DND-41 (cell line): ENCODE data around the gene THRB.

ENCODE experiments used
- ATAC-seq: fragments of 200-7000 bp; cut with Tn5 transposase; 3 replicates; pipeline ENCODE4 v1.9.1; 2021; ENCODE audit warnings: low read depth; ENCODE audit not compliant: insufficient read depth
- DNase-seq: peaks from one replicate; pipeline ENCODE4 v3.0.0-alpha.2; 2020
- H2AFZ ChIP-seq: 2 replicates; pipeline ENCODE4 v1.6.0; 2012; ENCODE audit warnings: low read depth, low read length
- H3K27ac ChIP-seq: 2 replicates; pipeline ENCODE4 v1.5.1; 2012; ENCODE audit warnings: low read length, inconsistent platforms
- H3K27me3 ChIP-seq: fragments of 200-600 bp; sonication (generic); 2 replicates; pipeline ENCODE4 v1.6.0; 2012; ENCODE audit warnings: low read length, mild to moderate bottlenecking, inconsistent platforms; ENCODE audit not compliant: insufficient read depth, poor library complexity
- H3K36me3 ChIP-seq: 2 replicates; pipeline ENCODE4 v1.5.1; 2012; ENCODE audit warnings: low read length, inconsistent platforms; ENCODE audit not compliant: insufficient read depth
- H3K4me1 ChIP-seq: 2 replicates; pipeline ENCODE4 v1.5.1; 2012; ENCODE audit warnings: mild to moderate bottlenecking, low read length; ENCODE audit not compliant: insufficient read depth
- H3K4me2 ChIP-seq: 2 replicates; pipeline ENCODE4 v1.6.0; 2012; ENCODE audit warnings: mild to moderate bottlenecking, moderate library complexity, low read length, inconsistent platforms; ENCODE audit not compliant: insufficient read depth
- H3K4me3 ChIP-seq, 2 experiments: fragments of 200-600 bp in 1 of 2; shearing (Covaris generic) in 1 of 2; 2 replicates each; pipeline ENCODE4 v1.5.1; 2012 to 2016; ENCODE audit warnings: inconsistent platforms in 2 of 2, low read length in 2 of 2, mild to moderate bottlenecking in 2 of 2, low read depth in 1 of 2, moderate library complexity in 1 of 2
- H3K79me2 ChIP-seq: 2 replicates; pipeline ENCODE4 v1.6.0; 2012; ENCODE audit warnings: low read length, inconsistent platforms; ENCODE audit not compliant: insufficient read depth
- H3K9ac ChIP-seq: 2 replicates; pipeline ENCODE4 v1.6.0; 2012; ENCODE audit warnings: low read depth, mild to moderate bottlenecking, inconsistent platforms, low read length, moderate library complexity
- H3K9me3 ChIP-seq: 2 replicates; pipeline ENCODE4 v1.5.1; 2012; ENCODE audit warnings: low read length, moderate library complexity, mild to moderate bottlenecking, inconsistent platforms; ENCODE audit not compliant: insufficient read depth, severe bottlenecking
- H4K20me1 ChIP-seq: 2 replicates; pipeline ENCODE4 v1.6.0; 2012; ENCODE audit warnings: low read length; ENCODE audit not compliant: insufficient read depth
- CTCF ChIP-seq: IDR thresholded peaks from 2 replicates; pipeline ENCODE4 v1.5.1; 2012; ENCODE audit warnings: borderline replicate concordance, low read length, moderate library complexity, mild to moderate bottlenecking; ENCODE audit not compliant: poor library complexity, severe bottlenecking; ENCODE audit errors: extremely low read depth
- EZH2 ChIP-seq: IDR thresholded peaks from 3 replicates; pipeline ENCODE4 v1.6.1; 2012; ENCODE audit warnings: borderline replicate concordance, low read depth, mild to moderate bottlenecking, moderate library complexity, low read length, inconsistent platforms; ENCODE audit not compliant: severe bottlenecking

The THRB gene

GRCh38 chr3:24342275-24342674 is 152.4 kb downstream of the THRB start:
- H3K4me1 ChIP-seq: no peaks in the 10 kb centered on the region
- no peak overlapping the region for H3K9ac ChIP-seq
- no peaks in the 10 kb centered on the region for H3K36me3 ChIP-seq
- H3K27me3 ChIP-seq: no peaks in the 10 kb centered on the region
- no peak for ATAC-seq
- no peak overlapping the region for H3K27ac ChIP-seq
- no peak overlapping the region for H3K4me3 ChIP-seq
- no peaks in the 10 kb centered on the region for H3K9me3 ChIP-seq
- no peak for TF ChIP-seq EZH2
- no peak for TF ChIP-seq CTCF
- DNase-seq: no peak
- no peaks in the 10 kb centered on the region for H3K79me2 ChIP-seq
- no peak overlapping the region for H3K4me2 ChIP-seq
- H4K20me1 ChIP-seq: no peaks in the 10 kb centered on the region
- no peak overlapping the region for H2AFZ ChIP-seq

- no peak overlapping the region for H3K9ac ChIP-seq
- DNase-seq (no peak), ATAC-seq (no peak)
- H3K4me2 ChIP-seq: no peak overlapping the region
- H3K36me3 ChIP-seq: no peaks in the 10 kb centered on the region
- H3K4me3 ChIP-seq: no peak overlapping the region
- no peak for TF ChIP-seq CTCF
- no peak for TF ChIP-seq EZH2
- no peaks in the 10 kb centered on the region for H3K79me2 ChIP-seq
- H3K27me3 ChIP-seq: no peaks in the 10 kb centered on the region
- H3K9me3 ChIP-seq: no peaks in the 10 kb centered on the region
- no peak overlapping the region for H2AFZ ChIP-seq
- H4K20me1 ChIP-seq: no peaks in the 10 kb centered on the region
- no peaks in the 10 kb centered on the region for H3K4me1 ChIP-seq
- H3K27ac ChIP-seq: no peak overlapping the region
Observed at GRCh38 chr3:24341668-24342067, 153.0 kb downstream of the THRB start.

GRCh38 chr3:24340966-24341365 is 153.7 kb downstream of the THRB start:
- TF ChIP-seq CTCF (no peak), EZH2 (no peak)
- H3K27me3 ChIP-seq: no peaks in the 10 kb centered on the region
- no peak overlapping the region for H3K9ac ChIP-seq
- ATAC-seq (no peak), DNase-seq (no peak)
- H3K9me3 ChIP-seq: no peaks in the 10 kb centered on the region
- H3K27ac ChIP-seq: no peak overlapping the region
- no peaks in the 10 kb centered on the region for H3K4me1 ChIP-seq
- no peak overlapping the region for H2AFZ ChIP-seq
- no peak overlapping the region for H3K4me3 ChIP-seq
- no peak overlapping the region for H3K4me2 ChIP-seq
- no peaks in the 10 kb centered on the region for H3K36me3 ChIP-seq
- no peaks in the 10 kb centered on the region for H4K20me1 ChIP-seq
- no peaks in the 10 kb centered on the region for H3K79me2 ChIP-seq

- Histone ChIP-seq H3K79me2 (no peaks in the 10 kb centered on the region), H3K9ac (no peak overlapping the region), H3K4me2 (no peak overlapping the region), H3K27ac (no peak overlapping the region), H3K27me3 (no peaks in the 10 kb centered on the region), H2AFZ (no peak overlapping the region), H3K4me1 (no peaks in the 10 kb centered on the region), H3K4me3 (no peak overlapping the region), H4K20me1 (no peaks in the 10 kb centered on the region), H3K36me3 (no peaks in the 10 kb centered on the region), H3K9me3 (no peaks in the 10 kb centered on the region)
- no peak for TF ChIP-seq CTCF
- DNase-seq (no peak), ATAC-seq (no peak)
Observed at GRCh38 chr3:24340161-24340560, 154.5 kb downstream of the THRB start.
